NOMO-1 treated with dmso at 0.1 percent for 144 hours (cell line): Measurements from ENCODE around the gene ARHGEF28.

Experiments used
- DNase-seq: peaks from one replicate; lab custom pipeline; 2025; ENCODE audit not compliant: unreplicated experiment; lab: John Stamatoyannopoulos, UW

Gene ARHGEF28

DNA sequence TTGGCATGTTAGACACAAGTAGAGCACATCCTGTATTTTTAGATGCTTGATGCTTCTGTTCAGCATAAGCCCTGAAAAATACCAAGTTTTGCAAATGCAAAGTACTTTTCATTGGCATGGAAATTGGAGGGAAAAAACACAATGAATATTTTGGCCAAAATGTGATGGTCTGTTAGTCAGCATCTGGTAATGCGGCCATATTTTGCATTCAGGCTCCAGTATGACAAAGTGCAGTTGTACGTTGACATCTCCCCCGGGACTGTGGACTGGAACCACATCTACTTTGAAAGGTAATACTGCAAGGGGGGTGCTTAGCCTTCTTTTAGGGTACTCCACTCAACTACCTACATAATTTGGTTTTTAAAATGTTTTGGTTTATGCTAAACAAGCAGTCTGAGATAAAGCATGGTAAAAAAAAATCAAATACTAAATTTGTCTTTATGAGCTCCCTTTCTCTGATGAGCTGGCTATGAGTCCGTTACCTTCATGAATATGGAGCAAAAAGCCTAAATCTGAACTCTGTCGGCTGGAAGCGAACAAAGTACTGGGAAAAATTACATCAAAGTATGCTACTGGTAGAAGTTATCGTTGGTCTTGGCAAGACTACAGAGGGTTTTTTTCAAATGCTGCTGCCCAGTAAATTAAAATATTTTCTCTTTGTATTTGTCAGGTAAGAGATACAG, 297.0 kb downstream of the ARHGEF28 start:
- no peak for DNase-seq

DNA sequence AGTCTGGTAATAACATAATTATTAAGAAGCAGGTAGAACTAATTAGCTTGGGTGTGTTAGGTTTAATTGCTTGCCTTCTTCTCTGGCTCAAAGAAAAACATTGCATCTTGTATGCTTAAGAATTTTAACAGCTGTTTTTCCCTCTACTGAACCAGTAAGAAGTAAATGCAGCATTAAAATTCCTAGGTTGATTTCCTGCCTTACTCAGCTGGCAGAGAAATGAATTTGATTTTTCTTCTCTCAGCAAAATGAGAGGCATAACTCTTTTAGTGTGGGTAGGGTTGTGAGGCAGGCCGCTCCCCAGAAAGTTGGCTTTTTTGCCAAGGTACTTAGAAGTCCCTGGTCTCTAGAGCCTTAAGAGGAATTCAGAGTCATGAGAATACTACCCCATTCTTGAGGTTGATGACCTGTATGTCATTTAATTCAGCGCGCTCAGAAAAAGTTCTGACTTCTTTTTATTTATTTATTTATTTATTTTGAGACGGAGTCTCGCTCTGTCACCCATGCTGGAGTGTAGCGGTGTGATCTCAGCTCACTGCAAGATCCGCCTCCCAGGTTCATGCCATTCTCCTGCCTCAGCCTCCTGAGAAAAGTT, 302.6 kb downstream of the ARHGEF28 start:
- no peak for DNase-seq

DNA sequence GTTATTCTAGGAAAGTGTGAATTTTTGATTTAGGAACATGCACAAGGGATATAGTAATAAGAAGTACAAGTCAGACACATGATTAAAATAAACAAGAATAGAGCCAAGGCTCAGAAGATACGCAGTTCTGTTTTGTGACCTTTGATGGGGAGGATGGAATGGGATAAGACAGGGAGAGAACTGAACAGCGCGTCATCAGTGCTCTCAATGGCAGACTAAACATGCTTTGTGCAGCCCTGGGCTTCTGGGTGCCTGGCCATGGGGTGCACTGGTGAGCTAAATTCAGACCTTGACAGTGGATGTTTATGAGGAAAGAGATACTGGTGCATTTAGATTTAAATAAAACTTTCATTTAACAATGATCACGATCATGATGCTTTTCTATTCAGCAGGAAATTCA, 309.7 kb downstream of the ARHGEF28 start:
- no peak for DNase-seq

DNA sequence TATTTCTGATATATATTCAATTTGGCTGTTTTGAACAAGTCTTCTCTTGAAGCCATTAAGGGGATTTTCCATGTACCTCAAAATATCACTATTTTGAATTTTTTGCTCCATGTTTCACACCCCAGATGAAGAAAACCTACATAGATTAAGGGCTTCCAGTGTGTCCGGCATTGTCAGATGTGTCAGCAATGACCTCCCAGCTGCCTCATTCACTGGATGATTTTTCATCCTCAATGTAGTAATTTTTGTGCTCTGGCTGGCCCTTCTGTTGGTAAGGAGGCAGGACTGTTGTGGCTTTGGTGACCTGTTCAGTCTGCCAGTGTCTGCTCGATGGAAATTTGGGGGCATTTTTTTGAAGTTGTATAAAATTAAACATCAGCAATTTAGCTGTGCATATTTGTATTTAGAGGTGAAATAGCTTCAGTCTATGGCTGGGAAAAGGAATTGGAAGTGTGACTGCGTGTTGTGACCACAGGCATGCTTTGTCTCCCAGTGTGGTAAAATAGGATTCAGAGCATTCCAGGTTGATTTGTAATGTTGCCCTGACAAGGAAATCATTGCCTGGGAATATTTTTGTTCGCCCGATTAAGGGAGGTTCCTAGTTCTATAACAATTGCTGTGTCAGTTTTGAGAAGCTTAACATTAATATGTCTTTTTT, 312.4 kb downstream of the ARHGEF28 start:
- no peak for DNase-seq

DNA sequence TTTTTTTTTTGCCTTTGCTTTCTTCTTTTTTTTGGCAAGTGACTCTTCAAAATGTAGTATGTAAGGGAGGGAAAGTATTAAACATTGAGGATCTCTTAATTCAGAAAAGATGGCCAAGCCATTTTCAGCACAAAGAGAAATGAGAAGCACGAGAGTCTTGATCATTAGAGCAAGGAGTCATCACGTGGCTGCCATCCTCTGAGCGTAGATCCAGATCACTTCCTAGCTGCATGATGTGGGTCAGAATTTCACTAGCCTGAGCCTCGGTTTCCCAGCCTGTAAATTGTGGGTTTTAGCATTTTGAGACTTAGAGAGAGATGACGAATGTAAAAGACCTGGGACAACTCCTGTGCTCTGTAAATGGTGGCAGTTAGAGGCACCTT, 312.9 kb downstream of the ARHGEF28 start:
- DNase-seq: no peak

DNA sequence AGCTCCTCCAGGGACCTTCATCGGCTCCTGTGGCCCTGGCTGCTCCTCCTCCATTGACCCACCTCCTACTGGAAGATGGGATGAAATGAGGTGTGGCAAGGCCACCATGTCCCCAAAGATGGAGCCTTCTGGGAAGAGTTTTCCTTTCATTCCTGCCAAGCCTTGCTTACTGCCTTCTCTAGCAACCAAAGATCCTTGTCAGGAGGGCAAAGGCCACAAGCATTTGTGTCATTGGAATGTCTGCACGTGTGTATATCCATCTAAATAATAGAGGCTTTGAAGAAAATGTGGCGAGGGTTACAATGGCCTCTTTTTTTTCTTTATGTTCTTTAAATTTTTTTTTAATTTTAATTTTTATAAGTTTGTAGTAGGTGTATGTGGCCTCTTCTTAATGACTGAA, 313.6 kb downstream of the ARHGEF28 start:
- no peak for DNase-seq

DNA sequence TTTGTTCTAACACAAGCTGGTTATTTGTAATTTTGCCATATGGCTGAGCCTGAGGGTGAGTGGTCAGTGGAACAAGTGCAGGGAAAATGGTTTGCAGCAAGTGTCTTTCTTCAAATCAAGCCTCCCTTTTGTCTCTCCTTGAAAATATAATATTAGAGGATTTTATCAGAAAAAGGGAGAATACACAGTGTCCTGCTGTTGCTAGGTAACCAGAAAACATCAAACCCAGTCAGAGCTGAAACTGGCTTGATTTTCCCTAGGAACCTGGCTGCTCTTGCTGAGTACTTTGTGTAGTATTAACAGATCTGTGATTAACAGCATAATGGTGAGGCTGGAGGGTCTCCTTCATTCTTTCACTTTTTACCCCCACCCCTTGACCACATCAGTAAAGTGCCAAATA, 314.0 kb downstream of the ARHGEF28 start:
- no peak for DNase-seq

DNA sequence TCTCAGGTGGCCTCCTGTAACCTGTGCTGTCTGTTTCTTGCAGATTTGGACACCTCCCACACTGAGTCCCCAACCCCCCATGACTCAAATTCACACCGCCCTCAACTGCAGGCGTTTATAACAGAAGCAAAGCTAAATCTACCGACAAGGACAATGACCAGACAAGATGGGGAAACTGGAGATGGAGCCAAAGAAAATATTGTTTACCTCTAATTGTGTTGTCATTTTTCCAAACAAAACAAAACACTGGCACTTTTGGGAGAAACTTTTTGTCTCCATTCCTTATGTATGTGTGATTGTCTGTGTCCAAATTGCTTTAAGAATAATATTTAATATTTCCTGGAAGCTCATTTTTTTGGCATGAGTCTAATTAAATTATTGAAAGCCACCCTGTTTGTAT, 314.8 kb downstream of the ARHGEF28 start:
- DNase-seq: no peak

DNA sequence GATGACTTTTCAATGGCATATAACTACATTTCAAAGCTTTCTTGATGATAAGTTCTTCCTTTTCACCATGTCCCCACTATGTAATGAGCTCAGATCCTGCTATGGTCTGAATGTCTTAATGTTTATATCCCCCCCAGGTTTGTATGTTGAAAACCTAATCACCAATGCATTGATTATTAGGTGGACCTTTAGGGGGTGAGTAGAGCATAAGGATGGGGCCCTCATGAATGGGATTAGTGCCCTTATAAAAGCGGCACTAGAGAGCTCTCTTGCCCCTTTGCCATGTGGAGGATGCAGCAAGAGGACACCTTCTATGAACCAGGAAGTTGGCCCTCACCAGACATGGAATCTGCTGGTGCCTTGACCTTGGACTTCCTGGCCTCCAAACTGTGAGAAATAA, 316.8 kb downstream of the ARHGEF28 start:
- DNase-seq: no peak

DNA sequence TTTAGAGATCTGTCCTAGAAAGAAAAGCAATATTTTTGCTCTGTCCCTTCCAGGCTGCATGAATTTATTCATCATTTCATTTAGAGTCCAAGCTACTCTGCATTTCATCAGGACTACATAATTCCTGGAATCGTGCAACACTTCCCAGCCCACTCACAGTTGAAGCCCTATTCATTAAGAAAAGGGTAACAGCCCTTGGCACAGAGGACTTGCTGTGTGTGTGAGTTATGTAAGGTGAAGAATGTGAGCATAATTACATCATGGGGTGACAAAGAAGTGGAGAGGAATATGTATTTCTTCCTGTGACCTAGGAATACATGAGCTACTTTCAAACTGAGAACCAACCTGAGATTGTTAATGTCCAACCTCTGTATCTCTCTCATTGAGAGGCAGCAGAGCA, 317.4 kb downstream of the ARHGEF28 start:
- no peak for DNase-seq

DNA sequence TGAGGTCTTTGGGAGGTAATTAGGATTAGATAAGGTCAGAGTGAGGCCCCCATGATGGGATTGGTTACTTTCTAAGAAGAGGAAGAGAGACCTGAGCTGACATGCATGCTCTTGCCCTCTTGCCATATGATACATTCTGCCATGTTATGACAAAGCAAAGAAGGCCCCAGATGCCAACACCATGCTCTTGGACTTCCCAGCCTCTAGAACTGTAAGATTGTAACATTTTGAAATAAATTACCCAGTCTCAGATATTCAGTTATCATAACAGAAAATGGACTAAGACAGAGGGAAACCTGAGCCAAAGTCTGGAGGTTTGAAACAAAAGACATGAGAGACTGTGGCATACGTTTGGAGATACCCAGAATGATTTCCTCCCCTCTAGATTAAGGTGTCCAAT, 318.6 kb downstream of the ARHGEF28 start:
- DNase-seq: no peak

DNA sequence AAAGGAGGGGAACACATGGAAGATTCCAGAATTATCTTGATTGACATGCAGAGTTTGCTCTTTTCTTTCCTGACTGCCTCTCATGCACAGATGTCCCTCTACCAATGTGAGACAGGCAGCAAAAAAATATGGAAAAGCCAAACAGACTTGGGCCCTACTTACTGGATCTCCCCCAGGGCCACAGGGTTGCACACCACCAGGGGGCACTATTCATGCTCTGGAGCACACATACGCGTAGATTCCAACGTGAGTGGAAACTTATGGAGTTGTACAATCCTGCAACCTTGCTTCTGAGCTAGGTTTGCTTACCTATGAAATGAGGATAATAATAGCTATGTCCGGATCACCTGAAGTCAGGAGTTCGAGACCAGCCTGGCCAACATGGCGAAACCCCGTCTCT, 319.5 kb downstream of the ARHGEF28 start:
- no peak for DNase-seq

DNA sequence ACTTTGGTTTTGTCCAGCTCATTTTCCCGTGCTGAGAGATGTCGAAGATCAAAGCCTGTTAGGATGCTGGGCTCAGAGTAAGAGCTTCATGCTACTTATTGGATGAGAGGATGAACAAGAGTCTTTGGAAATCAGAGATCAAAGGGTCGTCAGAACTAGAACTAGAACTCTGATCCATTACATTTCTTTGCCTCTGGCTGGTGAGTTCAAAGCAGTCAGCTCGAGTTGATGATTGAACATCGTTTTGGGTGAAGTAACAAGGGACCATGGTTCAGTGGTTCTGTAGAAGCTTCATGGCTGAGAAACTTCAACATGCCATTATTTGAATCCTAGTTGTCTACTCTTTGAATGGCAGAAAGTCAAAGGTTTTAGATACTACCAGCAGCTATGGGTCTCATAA, 320.3 kb downstream of the ARHGEF28 start:
- DNase-seq: no peak

DNA sequence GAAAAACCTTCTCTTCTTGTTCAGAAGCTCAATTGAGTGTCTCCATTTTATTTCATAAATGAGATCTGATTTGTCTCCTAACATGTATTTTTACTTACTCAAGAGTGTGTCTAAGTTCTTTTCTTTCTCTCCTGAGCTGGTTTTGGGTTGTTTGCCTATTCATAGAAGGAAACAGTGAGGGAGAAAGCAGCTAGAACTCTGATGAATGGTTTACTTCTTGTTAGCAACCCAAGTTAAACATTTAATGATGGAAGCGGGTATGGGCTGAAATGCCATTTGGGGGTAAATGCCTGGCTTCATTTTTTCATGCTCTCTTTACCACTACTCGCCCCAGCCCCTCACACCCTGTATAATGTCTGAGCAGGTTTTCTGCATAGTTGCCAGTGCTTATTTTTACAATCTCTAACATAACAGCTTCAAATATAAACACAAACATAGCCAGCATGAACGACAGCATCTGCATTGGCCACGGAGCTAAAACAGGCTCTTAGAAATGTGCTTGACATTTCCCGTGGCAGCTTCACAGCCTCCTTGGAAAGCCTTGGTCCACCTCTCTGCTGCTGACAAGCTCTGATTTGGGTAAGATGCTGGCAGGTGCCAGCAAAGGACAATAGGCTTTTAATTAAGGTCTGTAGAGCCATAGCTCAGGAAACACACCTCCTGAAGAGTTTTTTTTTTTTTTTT, 321.1 kb downstream of the ARHGEF28 start:
- no peak for DNase-seq

DNA sequence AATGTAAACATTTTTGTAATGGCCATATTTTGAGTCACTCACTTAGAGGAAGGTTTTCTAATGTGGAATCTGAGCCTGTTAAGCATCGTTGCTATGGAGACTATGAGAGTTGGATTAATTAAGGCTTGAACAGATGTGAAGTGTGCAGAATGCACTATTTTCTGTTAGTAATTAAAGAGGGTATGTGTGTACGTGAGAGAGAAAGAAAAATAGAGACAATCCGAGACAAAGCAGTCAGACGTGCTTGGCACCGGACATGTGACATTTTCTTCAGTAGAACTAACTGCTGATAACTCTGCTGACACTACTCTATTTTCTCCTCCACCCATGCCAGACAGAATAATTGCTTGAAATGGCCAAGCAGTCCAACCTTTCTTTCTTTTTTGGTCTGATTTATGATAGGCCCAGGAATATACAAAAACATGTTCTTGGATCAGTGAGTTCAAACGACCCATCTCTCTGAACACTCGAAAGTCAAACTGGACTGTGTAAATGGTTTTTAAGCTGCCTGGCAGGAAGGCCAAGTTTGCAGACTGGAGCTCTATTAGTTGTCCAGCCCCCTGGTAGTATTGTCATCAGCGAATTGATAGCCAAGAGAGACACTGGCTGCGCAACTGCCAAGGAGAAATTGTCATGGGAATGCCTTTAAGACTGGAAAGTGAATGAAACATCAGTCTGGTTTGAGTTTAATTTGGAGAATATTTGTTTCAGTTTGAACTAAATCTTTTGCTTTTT, 322.1 kb downstream of the ARHGEF28 start:
- no peak for DNase-seq

DNA sequence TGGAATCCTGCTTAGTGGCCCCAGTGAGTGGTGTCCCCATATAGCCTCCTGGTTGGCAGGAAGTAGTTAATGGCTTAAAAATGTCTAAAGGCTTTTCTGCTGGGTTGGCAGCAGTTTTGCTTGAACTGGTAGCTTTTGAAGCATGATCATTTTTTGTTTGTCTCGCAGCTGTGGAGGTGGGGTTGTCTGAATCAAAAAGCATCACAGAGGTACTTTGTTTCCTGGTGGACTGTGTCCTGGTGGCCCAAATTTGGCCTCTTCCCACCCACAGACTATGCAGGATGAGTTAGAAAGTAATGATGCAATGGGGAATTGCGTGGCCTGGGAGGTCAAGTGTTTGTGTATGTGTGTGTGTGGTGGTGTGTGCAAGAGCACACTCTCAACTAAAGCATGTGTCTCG, 322.7 kb downstream of the ARHGEF28 start:
- DNase-seq: no peak

DNA sequence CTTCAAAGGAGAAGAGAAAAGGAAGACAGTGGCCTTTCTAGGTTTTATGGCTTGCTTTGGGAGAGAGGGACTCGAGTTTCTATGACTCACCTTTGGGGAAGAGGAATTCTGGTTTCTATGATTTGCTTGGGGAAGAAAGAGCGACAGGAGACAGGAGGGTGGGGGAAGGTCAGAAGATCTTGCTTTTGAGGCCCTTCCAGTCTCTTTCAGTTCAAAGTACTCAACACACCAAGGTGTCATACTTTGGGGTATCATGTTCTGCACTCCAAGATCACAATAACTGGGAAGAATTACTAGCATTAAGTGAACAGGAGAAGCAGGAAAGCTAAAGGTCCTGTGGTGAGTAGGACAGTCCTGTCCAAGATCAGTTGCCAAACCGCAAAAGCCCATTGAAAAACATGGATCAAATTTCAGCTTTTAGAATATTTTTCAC, 324.5 kb downstream of the ARHGEF28 start:
- no peak for DNase-seq

DNA sequence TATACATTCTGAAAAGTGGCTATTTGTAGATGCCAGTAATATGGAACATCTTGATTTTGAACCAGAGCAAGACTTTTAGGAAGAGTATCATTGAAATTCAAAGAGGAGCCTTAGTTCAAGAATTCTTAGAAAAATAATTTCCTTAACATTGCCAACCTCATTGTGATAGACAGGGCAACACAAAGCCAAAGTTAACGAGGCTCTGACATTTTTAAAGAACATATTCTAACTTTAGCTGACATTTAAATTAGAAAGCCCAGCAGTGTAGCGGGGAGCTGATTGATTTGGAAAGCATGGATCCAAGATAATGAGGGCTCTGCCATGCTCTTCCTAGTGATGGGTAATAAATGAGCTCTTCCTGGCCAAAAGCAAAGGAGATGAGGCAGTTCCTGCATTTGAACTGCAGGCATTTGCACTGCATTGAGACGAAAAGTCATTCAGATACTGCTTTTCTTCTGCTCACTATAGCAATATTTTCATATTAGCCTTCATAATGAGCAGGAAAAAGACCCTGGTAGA, 325.0 kb downstream of the ARHGEF28 start:
- no peak for DNase-seq

DNA sequence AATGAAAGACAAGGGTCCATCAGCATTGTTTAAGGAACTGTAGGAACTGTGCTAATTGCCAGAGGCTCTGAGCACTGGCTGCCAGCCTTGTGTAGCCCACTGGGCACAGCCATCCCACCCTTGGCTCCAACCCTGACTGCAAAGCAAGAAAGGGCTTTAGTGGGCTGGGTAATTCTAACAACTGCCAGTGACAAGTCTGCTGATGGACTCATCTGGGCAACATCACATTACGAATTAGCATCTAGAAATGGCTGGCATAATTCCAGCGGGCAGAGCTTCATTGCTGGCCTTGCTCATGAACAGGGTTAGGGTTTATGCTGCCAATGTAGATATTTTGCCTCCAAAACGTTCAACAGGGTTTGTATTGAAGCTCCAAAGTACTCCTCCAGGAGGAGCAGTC, 326.9 kb downstream of the ARHGEF28 start:
- DNase-seq: no peak

DNA sequence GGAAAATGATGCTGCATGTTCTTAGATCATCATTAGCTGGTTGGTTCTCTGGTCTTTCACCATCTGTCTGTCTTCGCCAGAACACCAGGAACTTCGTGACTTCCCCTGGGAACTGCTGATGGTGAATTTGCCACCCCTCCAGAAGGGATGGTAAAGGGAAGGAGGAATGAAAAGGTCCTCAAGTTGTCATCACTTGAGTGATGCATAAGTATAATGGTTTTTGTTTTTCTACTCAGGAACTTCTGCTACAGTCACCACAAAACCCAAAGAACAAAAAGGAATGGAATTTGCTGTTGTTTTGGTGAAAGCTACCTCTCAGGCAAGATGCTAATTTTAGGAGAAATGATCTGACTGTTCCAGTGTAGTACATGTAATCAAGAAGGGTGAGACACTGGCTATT, 328.4 kb downstream of the ARHGEF28 start:
- DNase-seq: no peak

DNA sequence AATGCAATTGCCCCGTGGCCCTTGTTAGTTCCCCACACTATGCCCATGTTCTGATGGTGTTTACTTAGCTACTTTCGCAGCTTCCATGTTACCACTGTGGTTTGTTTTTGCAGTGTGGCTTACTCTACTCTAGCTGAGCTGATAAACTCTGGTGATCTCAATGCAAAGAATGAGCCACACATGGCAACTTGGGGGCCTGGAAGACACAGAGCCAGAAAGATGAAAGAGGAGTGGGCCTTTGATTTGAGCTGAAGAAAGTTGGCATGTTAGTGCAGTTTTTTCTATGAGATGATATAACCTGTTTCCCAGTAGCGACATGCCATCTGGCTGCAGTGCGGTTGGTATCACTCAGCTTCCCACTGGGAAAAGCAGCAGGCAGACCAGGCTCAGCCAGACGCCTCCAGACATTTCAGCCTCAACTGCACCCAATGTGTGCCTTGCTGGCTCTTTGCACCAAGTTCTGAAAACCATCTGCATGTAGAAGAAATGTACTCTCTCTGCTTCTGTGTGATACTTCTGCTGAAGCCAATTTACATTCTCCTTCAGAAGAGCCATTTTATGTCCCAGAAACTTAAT, 329.4 kb downstream of the ARHGEF28 start:
- DNase-seq: no peak
